ENCODE results near the gene ATP8B1. TPM values are rescaled to one million over a fixed set of nuclear protein-coding genes. Genes with fewer than 3 reads are reported as not detected.
A peak's percentile ranks its signal among the peaks of the same experiment; 100 is the strongest.

The ATP8B1 gene
- total and polyA plus RNA-seq, 4 experiments from 2014 or later: 0.24 TPM; not detected in 3

- CTCF ChIA-PET (ENCODE audit: partially characterized antibody): no interaction called here
- Mint-ChIP-seq H3K27me3 (no peaks in the 10 kb centered on the region), H3K27ac (peak overlapping the region in 1 of 7 donors; percentile 53), H3K4me3 (no peak overlapping the region), H3K36me3 (peaks cover 0 to 6% of the 10 kb centered on the region in 2 donors), H3K4me1 (no peaks in the 10 kb centered on the region), H3K9me3 (peaks cover 0 to 62% (median 40%) of the 10 kb centered on the region in 8 donors)
- DNase-seq: no peak
- Histone ChIP-seq H3K9me3 (ENCODE audit: control insufficient read depth in 1 of 2, low read length in 2 of 2) (no peaks in the 10 kb centered on the region), H3K4me3 (ENCODE audit: low read length in 2 of 2) (no peak overlapping the region), H3K27ac (ENCODE audit: low read depth, low read length) (no peak overlapping the region), H3K4me1 (ENCODE audit: insufficient read depth, low read length) (no peaks in the 10 kb centered on the region), H3K36me3 (ENCODE audit: insufficient read depth, low read length) (no peaks in the 10 kb centered on the region), H3K27me3 (ENCODE audit: insufficient read depth, low read length) (no peaks in the 10 kb centered on the region)
- intact Hi-C loops (cut with micrococcal nuclease): no loop called here
- POLR2A ChIA-PET (ENCODE audit: partially characterized antibody): no interaction called here
These were observed 86.6 kb downstream of the ATP8B1 start for GRCh38 chr18:57716549-57716948.

GRCh38 chr18:57715671-57716070 lies 87.4 kb downstream of the ATP8B1 start:
- Mint-ChIP-seq H3K9me3 (peaks cover 0 to 71% (median 46%) of the 10 kb centered on the region in 8 donors), H3K27me3 (no peaks in the 10 kb centered on the region), H3K4me3 (no peak overlapping the region), H3K27ac (no peak overlapping the region), H3K36me3 (peaks cover 0 to 7% of the 10 kb centered on the region in 2 donors), H3K4me1 (no peaks in the 10 kb centered on the region)
- ChIA-PET CTCF (ENCODE audit: partially characterized antibody) (no interaction called here), POLR2A (ENCODE audit: partially characterized antibody) (no interaction called here)
- intact Hi-C loops (cut with micrococcal nuclease): no loop called here
- no peaks in the 10 kb centered on the region for H3K4me1 ChIP-seq (ENCODE audit: insufficient read depth, low read length)
- H3K36me3 ChIP-seq (ENCODE audit: insufficient read depth, low read length): no peaks in the 10 kb centered on the region
- DNase-seq: no peak
- no peaks in the 10 kb centered on the region for H3K27me3 ChIP-seq (ENCODE audit: insufficient read depth, low read length)
- no peak overlapping the region for H3K27ac ChIP-seq (ENCODE audit: low read depth, low read length)
- H3K4me3 ChIP-seq (ENCODE audit: low read length in 2 of 2): no peak overlapping the region
- no peaks in the 10 kb centered on the region for H3K9me3 ChIP-seq (ENCODE audit: control insufficient read depth in 1 of 2, low read length in 2 of 2)

- H3K9me3 ChIP-seq (ENCODE audit: control insufficient read depth in 1 of 2, low read length in 2 of 2): no peaks in the 10 kb centered on the region
- no peak overlapping the region for H3K4me3 Mint-ChIP-seq
- no peaks in the 10 kb centered on the region for H3K27me3 ChIP-seq (ENCODE audit: insufficient read depth, low read length)
- CTCF ChIA-PET (ENCODE audit: partially characterized antibody): no interaction called here
- H3K27ac ChIP-seq (ENCODE audit: low read depth, low read length): no peak overlapping the region
- no peaks in the 10 kb centered on the region for H3K36me3 ChIP-seq (ENCODE audit: insufficient read depth, low read length)
- no peaks in the 10 kb centered on the region for H3K4me1 Mint-ChIP-seq
- POLR2A ChIA-PET (ENCODE audit: partially characterized antibody): no interaction called here
- no peaks in the 10 kb centered on the region for H3K4me1 ChIP-seq (ENCODE audit: insufficient read depth, low read length)
- peaks cover 0 to 77% (median 52%) of the 10 kb centered on the region in 8 donors for H3K9me3 Mint-ChIP-seq
- DNase-seq: no peak
- no peaks in the 10 kb centered on the region for H3K27me3 Mint-ChIP-seq
- intact Hi-C loops (cut with micrococcal nuclease): no loop called here
- no peak overlapping the region for H3K27ac Mint-ChIP-seq
- no peak overlapping the region for H3K4me3 ChIP-seq (ENCODE audit: low read length in 2 of 2)
- peaks cover 4 to 10% of the 10 kb centered on the region in 2 donors for H3K36me3 Mint-ChIP-seq
These were observed 88.0 kb downstream of the ATP8B1 start for GRCh38 chr18:57715073-57715472.

GRCh38 chr18:57710226-57710625 lies 92.9 kb downstream of the ATP8B1 start:
- intact Hi-C loops (cut with micrococcal nuclease): no loop called here
- Histone ChIP-seq H3K9me3 (ENCODE audit: control insufficient read depth in 1 of 2, low read length in 2 of 2) (peaks cover 0 to 4% of the 10 kb centered on the region in 2 donors), H3K4me1 (ENCODE audit: insufficient read depth, low read length) (no peaks in the 10 kb centered on the region), H3K4me3 (ENCODE audit: low read length in 2 of 2) (no peak overlapping the region), H3K36me3 (ENCODE audit: insufficient read depth, low read length) (no peaks in the 10 kb centered on the region), H3K27ac (ENCODE audit: low read depth, low read length) (no peak overlapping the region), H3K27me3 (ENCODE audit: insufficient read depth, low read length) (no peaks in the 10 kb centered on the region)
- DNase-seq: no peak
- H3K27me3 Mint-ChIP-seq: no peaks in the 10 kb centered on the region
- H3K9me3 Mint-ChIP-seq: peaks cover 0 to 84% (median 45%) of the 10 kb centered on the region in 8 donors
- H3K4me3 Mint-ChIP-seq: no peak overlapping the region
- POLR2A ChIA-PET (ENCODE audit: partially characterized antibody): no interaction called here
- peaks cover 8 to 24% of the 10 kb centered on the region in 2 donors for H3K36me3 Mint-ChIP-seq
- CTCF ChIA-PET (ENCODE audit: partially characterized antibody): no interaction called here
- no peak overlapping the region for H3K27ac Mint-ChIP-seq
- H3K4me1 Mint-ChIP-seq: no peaks in the 10 kb centered on the region

GRCh38 chr18:57709335-57709734 lies 93.8 kb downstream of the ATP8B1 start:
- H3K4me3 Mint-ChIP-seq: no peak overlapping the region
- Histone ChIP-seq H3K36me3 (ENCODE audit: insufficient read depth, low read length) (no peaks in the 10 kb centered on the region), H3K27me3 (ENCODE audit: insufficient read depth, low read length) (no peaks in the 10 kb centered on the region), H3K27ac (ENCODE audit: low read depth, low read length) (no peak overlapping the region), H3K9me3 (ENCODE audit: control insufficient read depth in 1 of 2, low read length in 2 of 2) (peaks cover 0 to 4% of the 10 kb centered on the region in 2 donors), H3K4me3 (ENCODE audit: low read length in 2 of 2) (no peak overlapping the region), H3K4me1 (ENCODE audit: insufficient read depth, low read length) (no peaks in the 10 kb centered on the region)
- H3K9me3 Mint-ChIP-seq: peaks cover 0 to 78% (median 39%) of the 10 kb centered on the region in 8 donors
- H3K27me3 Mint-ChIP-seq: no peaks in the 10 kb centered on the region
- POLR2A ChIA-PET (ENCODE audit: partially characterized antibody): no interaction called here
- H3K27ac Mint-ChIP-seq: no peak overlapping the region
- H3K36me3 Mint-ChIP-seq: peaks cover 8 to 28% of the 10 kb centered on the region in 2 donors
- intact Hi-C loops (cut with micrococcal nuclease): no loop called here
- DNase-seq: no peak
- CTCF ChIA-PET (ENCODE audit: partially characterized antibody): no interaction called here
- no peaks in the 10 kb centered on the region for H3K4me1 Mint-ChIP-seq

DNA sequence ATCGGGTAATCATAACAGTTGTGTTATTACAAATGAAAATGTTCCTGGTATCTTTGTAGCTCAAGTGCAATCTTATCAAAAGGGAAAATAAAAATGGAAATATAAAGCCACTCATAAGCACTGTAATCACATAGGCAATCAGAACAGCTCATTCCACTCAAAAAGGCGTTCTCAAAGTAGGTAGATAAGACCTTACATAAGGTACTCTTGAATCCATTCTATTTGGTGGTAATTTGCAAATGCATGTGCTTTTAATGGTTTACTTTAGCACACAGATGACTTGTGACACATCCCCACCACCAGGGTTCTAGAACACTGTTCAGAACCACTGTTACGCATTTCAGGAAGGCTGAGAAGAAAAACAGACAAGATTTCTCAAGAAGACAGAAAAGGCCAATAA lies 94.8 kb downstream of the ATP8B1 start:
- Histone ChIP-seq H3K36me3 (ENCODE audit: insufficient read depth, low read length) (no peaks in the 10 kb centered on the region), H3K4me1 (ENCODE audit: insufficient read depth, low read length) (no peaks in the 10 kb centered on the region), H3K4me3 (ENCODE audit: low read length in 2 of 2) (no peak overlapping the region), H3K9me3 (ENCODE audit: control insufficient read depth in 1 of 2, low read length in 2 of 2) (peaks cover 0 to 4% of the 10 kb centered on the region in 2 donors), H3K27me3 (ENCODE audit: insufficient read depth, low read length) (no peaks in the 10 kb centered on the region), H3K27ac (ENCODE audit: low read depth, low read length) (no peak overlapping the region)
- H3K4me3 Mint-ChIP-seq: no peak overlapping the region
- H3K4me1 Mint-ChIP-seq: peaks cover 0 to 1% (median 0%) of the 10 kb centered on the region in 4 donors
- peaks cover 0 to 74% (median 37%) of the 10 kb centered on the region in 8 donors for H3K9me3 Mint-ChIP-seq
- ChIA-PET CTCF (ENCODE audit: partially characterized antibody) (interaction anchor here (1.3 kb wide), 1 partner anchor 12 kb away, joined by 6 read pairs; no protein-coding TSS in a partner anchor), POLR2A (ENCODE audit: partially characterized antibody) (no interaction called here)
- H3K27ac Mint-ChIP-seq: no peak overlapping the region
- intact Hi-C loops (cut with micrococcal nuclease): no loop called here
- H3K27me3 Mint-ChIP-seq: no peaks in the 10 kb centered on the region
- peaks cover 8 to 29% of the 10 kb centered on the region in 2 donors for H3K36me3 Mint-ChIP-seq
- DNase-seq: no peak

DNA sequence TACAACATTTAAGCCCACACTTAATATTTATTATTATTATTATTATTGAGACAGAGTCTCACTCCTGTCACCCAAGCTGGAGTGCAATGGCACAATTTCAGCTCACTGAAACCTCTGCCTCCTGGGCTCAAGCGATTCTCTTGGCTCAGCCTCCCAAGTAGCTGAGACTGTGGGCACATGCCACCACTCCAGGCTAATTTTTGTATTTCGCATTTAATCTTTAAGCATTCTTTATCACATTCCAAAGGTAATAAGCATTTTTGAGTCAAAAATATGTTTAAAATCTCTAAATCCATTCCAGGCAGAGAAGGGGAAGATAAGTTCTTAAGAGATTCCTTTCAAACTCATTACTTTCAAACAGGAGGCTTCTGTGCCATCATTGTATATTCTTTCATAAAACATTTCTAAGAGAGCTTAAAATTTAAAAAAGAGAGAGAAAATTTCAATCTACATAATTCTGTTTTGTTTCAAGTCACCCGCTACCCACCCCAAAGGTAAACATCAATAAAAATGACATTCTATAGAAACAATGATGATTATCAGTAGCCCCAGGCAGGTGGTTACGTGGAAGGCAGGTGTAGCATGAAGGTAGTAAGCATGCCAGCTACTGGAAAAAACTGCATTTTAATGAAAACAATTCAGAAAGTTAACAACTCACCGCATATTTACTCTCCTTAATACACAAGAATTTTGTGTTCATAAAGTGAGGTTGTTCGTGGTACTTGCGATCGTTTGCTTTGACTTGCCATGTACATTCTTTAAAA lies 97.1 kb downstream of the ATP8B1 start:
- H3K36me3 ChIP-seq (ENCODE audit: insufficient read depth, low read length): no peaks in the 10 kb centered on the region
- CTCF ChIA-PET (ENCODE audit: partially characterized antibody): no interaction called here
- no peaks in the 10 kb centered on the region for H3K4me1 ChIP-seq (ENCODE audit: insufficient read depth, low read length)
- intact Hi-C loops (cut with micrococcal nuclease): no loop called here
- peaks cover 0 to 4% of the 10 kb centered on the region in 2 donors for H3K9me3 ChIP-seq (ENCODE audit: control insufficient read depth in 1 of 2, low read length in 2 of 2)
- Mint-ChIP-seq H3K4me3 (no peak overlapping the region), H3K27ac (no peak overlapping the region), H3K4me1 (peaks cover 0 to 3% (median under 1%) of the 10 kb centered on the region in 4 donors), H3K9me3 (peaks cover 0 to 62% (median 42%) of the 10 kb centered on the region in 8 donors), H3K27me3 (no peaks in the 10 kb centered on the region), H3K36me3 (peaks cover 12 to 34% of the 10 kb centered on the region in 2 donors)
- POLR2A ChIA-PET (ENCODE audit: partially characterized antibody): no interaction called here
- H3K27me3 ChIP-seq (ENCODE audit: insufficient read depth, low read length): no peaks in the 10 kb centered on the region
- H3K4me3 ChIP-seq (ENCODE audit: low read length in 2 of 2): no peak overlapping the region
- H3K27ac ChIP-seq (ENCODE audit: low read depth, low read length): no peak overlapping the region
- DNase-seq: no peak

All from CD4-positive, alpha-beta memory T cell (primary cell).